GM12878 (cell line): ENCODE data around the gene KDM1B. TPM values are rescaled to one million over a fixed set of nuclear protein-coding genes. Genes with fewer than 3 reads are reported as not detected.

Experiments used
- ATAC-seq: fragments of 200-7000 bp; cut with Tn5 transposase; 3 replicates; pipeline ENCODE4 v1.9.1; 2020; ENCODE audit warnings: mild to moderate bottlenecking, moderate library complexity
- BruUV-seq: library from RNA; stranded (reverse); fragments of 400-500 nt; replicated peaks from 2 replicates; lab custom pipeline; 2021; lab: Mats Ljungman, UMichigan
- CTCF ChIA-PET: fragments of 300-600 bp; sonication (Branson Sonifier 250); formaldehyde crosslinking; extraction: SDS; loops from one replicate; lab custom pipeline; 2021; ENCODE audit warnings: inconsistent platforms; lab: Yijun Ruan, JAX
- POLR2A ChIA-PET: fragments of 350-600 bp; formaldehyde crosslinking; extraction: SDS; loops from one replicate; lab custom pipeline; 2021; ENCODE audit warnings: inconsistent platforms; lab: Charles Lee
- RAD21 ChIA-PET: fragments of 300-600 bp; sonication (Branson Sonifier 250); formaldehyde crosslinking; loops from one replicate; lab custom pipeline; 2023; ENCODE audit warnings: antibody characterized with exemption; ENCODE audit not compliant: unreplicated experiment; lab: Charles Lee
- SMC1A ChIA-PET: fragments of 300-600 bp; sonication (Branson Sonifier 250); formaldehyde crosslinking; loops from one replicate; lab custom pipeline; 2023; ENCODE audit not compliant: unreplicated experiment, uncharacterized antibody; lab: Charles Lee
- DNase-seq: peaks from one replicate; pipeline ENCODE4 v3.0.0-alpha.2; 2011; ENCODE audit warnings: low read depth, low spot score
- FAIRE-seq: peaks from 3 replicates; lab custom pipeline; 2011; peaks lifted over from hg19 to GRCh38; lab: Jason Lieb, UNC
- H2AFZ ChIP-seq: 2 replicates; pipeline ENCODE4 v1.6.0; 2011; ENCODE audit warnings: low read depth, low read length, control low read depth; ENCODE audit not compliant: control insufficient read depth
- H3K27ac ChIP-seq: 2 replicates; pipeline ENCODE4 v1.5.1; 2011; ENCODE audit warnings: control low read depth; ENCODE audit not compliant: control insufficient read depth, insufficient read depth
- H3K27me3 ChIP-seq, 2 experiments: replicated peaks in 1 of 2; 2 replicates each; pipeline versions ENCODE4 v1.6.0 to v1.6.1; 2011; ENCODE audit warnings: low read length in 1 of 2; ENCODE audit not compliant: control insufficient read depth in 2 of 2, insufficient read depth in 2 of 2
- H3K36me3 ChIP-seq, 2 experiments: 2 replicates each; pipeline ENCODE4 v1.5.1; 2011; ENCODE audit warnings: low read length in 1 of 2; ENCODE audit not compliant: control insufficient read depth in 2 of 2, insufficient read depth in 2 of 2
- H3K4me1 ChIP-seq: 2 replicates; pipeline ENCODE4 v1.6.1; 2011; ENCODE audit warnings: mild to moderate bottlenecking, low read length, moderate library complexity, mixed read lengths; ENCODE audit not compliant: control insufficient read depth, insufficient read depth
- H3K4me2 ChIP-seq: 2 replicates; pipeline ENCODE4 v1.6.0; 2011; ENCODE audit warnings: control low read depth; ENCODE audit not compliant: control insufficient read depth, insufficient read depth
- H3K4me3 ChIP-seq: fragments of 200-600 bp; sonication (generic); 2 replicates; pipeline ENCODE4 v1.5.1; 2016
- H3K79me2 ChIP-seq: 2 replicates; pipeline ENCODE4 v1.6.0; 2011; ENCODE audit warnings: low read length; ENCODE audit not compliant: control insufficient read depth, insufficient read depth
- H3K9ac ChIP-seq: 2 replicates; pipeline ENCODE4 v1.8.0; 2011; ENCODE audit warnings: low read length, control low read depth, mixed read lengths; ENCODE audit not compliant: control insufficient read depth, insufficient read depth
- H3K9me3 ChIP-seq: replicated peaks from 3 replicates; pipeline ENCODE4 v1.5.1; 2011; ENCODE audit warnings: mild to moderate bottlenecking, low read length; ENCODE audit not compliant: control insufficient read depth, insufficient read depth
- H4K20me1 ChIP-seq: 2 replicates; pipeline ENCODE4 v1.6.0; 2011; ENCODE audit not compliant: control insufficient read depth, insufficient read depth
- ATF2 ChIP-seq: IDR thresholded peaks from 2 replicates; pipeline ENCODE4 v1.6.1; 2012; ENCODE audit warnings: low read length, inconsistent platforms
- BACH1 ChIP-seq: fragments of 450-650 bp; IDR thresholded peaks from 2 replicates; pipeline ENCODE4 v1.6.1; 2017; ENCODE audit warnings: mild to moderate bottlenecking, borderline replicate concordance
- BMI1 ChIP-seq: fragments of 450-650 bp; IDR thresholded peaks from 2 replicates; pipeline ENCODE4 v1.6.1; 2016; ENCODE audit warnings: mild to moderate bottlenecking, moderate library complexity, borderline replicate concordance
- CBX3 ChIP-seq: fragments of 200-600 bp; sonication (generic); IDR thresholded peaks from 2 replicates; pipeline ENCODE4 v1.6.1; 2016; ENCODE audit warnings: low read depth, borderline replicate concordance
- CUX1 ChIP-seq: IDR thresholded peaks from 2 replicates; pipeline ENCODE4 v1.6.1; 2012; ENCODE audit warnings: improper control_type of control experiment, low read depth, low read length; ENCODE audit not compliant: insufficient replicate concordance
- DPF2 ChIP-seq: fragments of 450-650 bp; IDR thresholded peaks from 2 replicates; pipeline ENCODE4 v1.6.1; 2017; ENCODE audit warnings: mild to moderate bottlenecking
- ESRRA ChIP-seq: IDR thresholded peaks from 2 replicates; pipeline ENCODE4 v1.6.1; 2012; ENCODE audit warnings: mild to moderate bottlenecking, low read length, improper control_type of control experiment
- KAT2A ChIP-seq: conservative IDR thresholded peaks from 2 replicates; pipeline ENCODE4 v1.6.1; 2011; ENCODE audit warnings: low read depth, low read length; ENCODE audit not compliant: control insufficient read depth
- KDM1A ChIP-seq: fragments of 200-600 bp; sonication (generic); IDR thresholded peaks from 2 replicates; pipeline ENCODE4 v1.6.1; 2016; ENCODE audit warnings: borderline replicate concordance
- NR2C2 ChIP-seq: IDR thresholded peaks from 2 replicates; pipeline ENCODE4 v1.6.1; 2011; ENCODE audit warnings: borderline replicate concordance, low read depth; ENCODE audit not compliant: control insufficient read depth, insufficient read length
- NRF1 ChIP-seq: conservative IDR thresholded peaks from 2 replicates; pipeline ENCODE4 v1.6.1; 2011; ENCODE audit warnings: mild to moderate bottlenecking, low read depth, low read length, improper control_type of control experiment
- POLR2A ChIP-seq: IDR thresholded peaks from 2 replicates; pipeline ENCODE4 v1.6.1; 2011; ENCODE audit warnings: low read depth, mild to moderate bottlenecking, low read length
- SUZ12 ChIP-seq: fragments of 200-600 bp; sonication (generic); IDR thresholded peaks from one replicate; pipeline ENCODE4 v1.6.1; 2018; ENCODE audit warnings: antibody characterized with exemption, mild to moderate bottlenecking; ENCODE audit not compliant: unreplicated experiment
- WRNIP1 ChIP-seq: IDR thresholded peaks from 2 replicates; pipeline ENCODE4 v1.6.1; 2011; ENCODE audit warnings: low read depth, low read length, improper control_type of control experiment, borderline replicate concordance
- WGBS: methylation state at CpG from one replicate; pipeline ENCODE4 v1.1.6; 2016; ENCODE audit warnings: low lambda C conversion rate; ENCODE audit not compliant: insufficient replicate concordance, insufficient coverage; ENCODE audit errors: missing lambda C conversion rate; 5-methylcytosine and 5-hydroxymethylcytosine counted together
- in situ Hi-C: fragments of 300-500 bp; cut with MboI; formaldehyde crosslinking; loops from 9 replicates; pipeline ENCODE4 v1.14.3; 2018; ENCODE audit warnings: mixed read lengths
- intact Hi-C: fragments of 100-400 bp; cut with micrococcal nuclease; formaldehyde crosslinking; loops from one replicate; pipeline ENCODE4 v1.14.2; 2022; ENCODE audit not compliant: unreplicated experiment
- polyA plus RNA-seq, 11 experiments: library from polyadenylated mRNA; depleted of rRNA in 4 of 11; unstranded in 6 of 11; stranded (reverse) in 5 of 11; fragments of >200 nt; fragmentation: Nextera tagmentation in 4 of 11; fragmentation: Illumina TruSeq in 1 of 11; extraction: Ambion mirVana in 4 of 11; extraction: Trizol in 1 of 11; gene quantifications; 1 replicate in 1 of 11; 2 replicates in 10 of 11; pipeline versions ENCODE4 v1.2.1 to v1.2.3, GENCODE V29; 2011 to 2016; ENCODE audit warnings: inconsistent platforms in 2 of 11, missing spikeins in 2 of 11, low read depth in 1 of 11
- total RNA-seq, 4 experiments: library from RNA; depleted of rRNA in 3 of 4; stranded (reverse); fragments of >200 nt in 3 of 4; fragmentation: Illumina TruSeq in 1 of 4; extraction: Trizol in 1 of 4; gene quantifications; 2 replicates each; pipeline versions ENCODE4 v1.2.1 to v1.2.3, GENCODE V29; 2013 to 2021

The KDM1B gene
- total and polyA plus RNA-seq, 10 of the 15 experiments (the other 5 are each of a cell fraction or from before 2014, with no cell fraction given), result 1.7 to 22.5 (median 13.9) TPM

GRCh38 chr6:18132346-18132745, 22.9 kb upstream of the KDM1B start:
- Histone ChIP-seq H3K9ac (no peak overlapping the region), H3K4me2 (no peak overlapping the region), H3K27me3 (no peaks in the 10 kb centered on the region), H3K79me2 (no peaks in the 10 kb centered on the region), H3K9me3 (no peaks in the 10 kb centered on the region), H3K36me3 (peaks cover 0 to 3% of the 10 kb centered on the region in 2 experiments; a peak in 2 of 4 replicates), H3K27ac (no peak overlapping the region), H3K4me1 (no peaks in the 10 kb centered on the region), H2AFZ (no peak overlapping the region), H3K4me3 (no peak overlapping the region), H4K20me1 (no peaks in the 10 kb centered on the region)
- ChIA-PET POLR2A (no interaction called here), CTCF (no interaction called here), SMC1A (interaction anchor here (0.9 to 1.6 kb wide), 2 partner anchors 14 to 171 kb away, joined by 3 to 4 read pairs; no protein-coding TSS in a partner anchor), RAD21 (no interaction called here)
- DNase-seq (no peak), FAIRE-seq (no peak), ATAC-seq (no peak)
- TF ChIP-seq SUZ12, result no peak
- no peak for TF ChIP-seq NR2C2
- no peak for TF ChIP-seq ESRRA
- TF ChIP-seq WRNIP1, result no peak
- no peak for TF ChIP-seq CBX3
- no peak for TF ChIP-seq NRF1
- TF ChIP-seq BMI1, result no peak
- no peak for TF ChIP-seq KDM1A
- TF ChIP-seq KAT2A, result no peak
- TF ChIP-seq BACH1, result no peak
- TF ChIP-seq ATF2, result no peak
- TF ChIP-seq POLR2A, result no peak
- no peak for TF ChIP-seq DPF2
- no peak for TF ChIP-seq CUX1
- no TSS peak for BruUV-seq
- in situ Hi-C loops, result no loop called here
- WGBS, result 98% methylated on average over 3 of the region's 3 CpGs
- intact Hi-C loops, result no loop called here
